ENCODE results near the gene HBG1.
"Not testable (repeated sequence)": the region's sequence is repeated elsewhere in the genome, so short reads cannot be mapped to it uniquely, and the experiment has no call there.

HBG1 gene

GRCh38 chr11:5250543-5251204 is 1.0 kb upstream of the HBG1 start:
- Histone ChIP-seq H3K9me3 (ENCODE audit: insufficient read depth, low read depth, low read length) (no peaks in the 10 kb centered on the region), H3K4me3 (ENCODE audit: low read length, poor library complexity, severe bottlenecking) (no peak overlapping the region), H3F3A (ENCODE audit: low read depth) (no peaks in the 10 kb centered on the region), H2AFZ (ENCODE audit: low read length) (no peak overlapping the region), H3K79me2 (ENCODE audit: insufficient read depth, low read length) (no peaks in the 10 kb centered on the region), H4K20me1 (ENCODE audit: insufficient read depth, low read length, poor library complexity, severe bottlenecking) (no peaks in the 10 kb centered on the region), H3K36me3 (ENCODE audit: insufficient read depth, low read length) (no peaks in the 10 kb centered on the region), H3K9me2 (replicated peaks; ENCODE audit: low read depth, low read length) (no peaks in the 10 kb centered on the region), H3K4me1 (ENCODE audit: insufficient read depth, low read length, poor library complexity, severe bottlenecking) (no peaks in the 10 kb centered on the region), H3K4me2 (ENCODE audit: low read depth, low read length, poor library complexity, severe bottlenecking) (no peak overlapping the region), H3K9ac (ENCODE audit: low read depth, low read length, poor library complexity, severe bottlenecking) (no peak overlapping the region), H3K27me3 (ENCODE audit: insufficient read depth, low read length, poor library complexity, severe bottlenecking) (no peaks in the 10 kb centered on the region)
- TF ChIP-seq EZH2phosphoT487 (IDR thresholded peaks at IDR 0.05; ENCODE audit: borderline replicate concordance) (no peak), CTCF (conservative IDR thresholded peaks at IDR 0.05; ENCODE audit: low read length) (no peak)

GRCh38 chr11:5248498-5248897 is 1.2 kb downstream of the HBG1 start:
- H3K4me3 ChIP-seq (ENCODE audit: low read length, poor library complexity, severe bottlenecking); H3K9me3 ChIP-seq (ENCODE audit: insufficient read depth, low read depth, low read length); H2AFZ ChIP-seq (ENCODE audit: low read length); H3F3A ChIP-seq (ENCODE audit: low read depth); H3K9ac ChIP-seq (ENCODE audit: low read depth, low read length, poor library complexity, severe bottlenecking); H3K36me3 ChIP-seq (ENCODE audit: insufficient read depth, low read length); H3K79me2 ChIP-seq (ENCODE audit: insufficient read depth, low read length); H3K9me2 ChIP-seq (replicated peaks; ENCODE audit: low read depth, low read length); H3K27me3 ChIP-seq (ENCODE audit: insufficient read depth, low read length, poor library complexity, severe bottlenecking); H4K20me1 ChIP-seq (ENCODE audit: insufficient read depth, low read length, poor library complexity, severe bottlenecking); H3K4me1 ChIP-seq (ENCODE audit: insufficient read depth, low read length, poor library complexity, severe bottlenecking); H3K4me2 ChIP-seq (ENCODE audit: low read depth, low read length, poor library complexity, severe bottlenecking): not testable (repeated sequence)

- Histone ChIP-seq H3K4me3 (ENCODE audit: low read length, poor library complexity, severe bottlenecking) (no peak overlapping the region), H2AFZ (ENCODE audit: low read length) (no peak overlapping the region), H3F3A (ENCODE audit: low read depth) (no peaks in the 10 kb centered on the region), H4K20me1 (ENCODE audit: insufficient read depth, low read length, poor library complexity, severe bottlenecking) (no peaks in the 10 kb centered on the region), H3K4me1 (ENCODE audit: insufficient read depth, low read length, poor library complexity, severe bottlenecking) (peaks cover 5% of the 10 kb centered on the region), H3K27me3 (ENCODE audit: insufficient read depth, low read length, poor library complexity, severe bottlenecking) (no peaks in the 10 kb centered on the region), H3K4me2 (ENCODE audit: low read depth, low read length, poor library complexity, severe bottlenecking) (no peak overlapping the region), H3K9me3 (ENCODE audit: insufficient read depth, low read depth, low read length) (no peaks in the 10 kb centered on the region), H3K36me3 (ENCODE audit: insufficient read depth, low read length) (no peaks in the 10 kb centered on the region), H3K9ac (ENCODE audit: low read depth, low read length, poor library complexity, severe bottlenecking) (no peak overlapping the region), H3K79me2 (ENCODE audit: insufficient read depth, low read length) (no peaks in the 10 kb centered on the region), H3K9me2 (replicated peaks; ENCODE audit: low read depth, low read length) (no peaks in the 10 kb centered on the region)
- TF ChIP-seq EZH2phosphoT487 (IDR thresholded peaks at IDR 0.05; ENCODE audit: borderline replicate concordance) = no peak
- no peak for TF ChIP-seq CTCF (conservative IDR thresholded peaks at IDR 0.05; ENCODE audit: low read length)
These were observed 2.0 kb downstream of the HBG1 start for GRCh38 chr11:5247472-5248192.

All from Loucy (cell line).